GM18858 (cell line): ENCODE measurements around the gene COMP.

Experiments used
- ATAC-seq: cut with Tn5 transposase; IDR thresholded peaks from one replicate; pipeline ENCODE4 v1.9.1; 2021; ENCODE audit not compliant: unreplicated experiment

The COMP gene

GRCh38 chr19:18783958-18784785 is 6.9 kb downstream of the COMP start:
- ATAC-seq = no peak

GRCh38 chr19:18782559-18783225 is 8.4 kb downstream of the COMP start:
- no peak for ATAC-seq

GRCh38 chr19:18781885-18782527 is 9.1 kb downstream of the COMP start:
- no peak for ATAC-seq

- ATAC-seq = no peak
Measured at GRCh38 chr19:18781047-18781600, 10.0 kb downstream of the COMP start.

GRCh38 chr19:18780631-18781030 is 10.5 kb downstream of the COMP start:
- no peak for ATAC-seq

- ATAC-seq = no peak
Measured at GRCh38 chr19:18780081-18780480, 11.0 kb downstream of the COMP start.

- ATAC-seq = no peak
Measured at GRCh38 chr19:18778826-18779495, 12.1 kb downstream of the COMP start.

- no peak for ATAC-seq
Measured at GRCh38 chr19:18778076-18778389, 13.1 kb downstream of the COMP start.

GRCh38 chr19:18777301-18778075 is 13.6 kb downstream of the COMP start:
- ATAC-seq = no peak

GRCh38 chr19:18776736-18777135 is 14.4 kb downstream of the COMP start:
- ATAC-seq = no peak

GRCh38 chr19:18776288-18776594 is 14.9 kb downstream of the COMP start:
- no peak for ATAC-seq

- ATAC-seq = no peak
Measured at GRCh38 chr19:18775586-18776287, 15.4 kb downstream of the COMP start.

- ATAC-seq = no peak
Measured at GRCh38 chr19:18774782-18775444, 16.2 kb downstream of the COMP start.

- no peak for ATAC-seq
Measured at GRCh38 chr19:18774107-18774506, 17.0 kb downstream of the COMP start.

GRCh38 chr19:18773682-18774081 is 17.4 kb downstream of the COMP start:
- no peak for ATAC-seq

GRCh38 chr19:18772620-18773587 is 18.2 kb downstream of the COMP start:
- ATAC-seq = no peak

- no peak for ATAC-seq
Measured at GRCh38 chr19:18771328-18772242, 19.5 kb downstream of the COMP start.
